MM.1S (cell line): ENCODE data around the gene RPS28.
"Not testable (repeated sequence)": the region's sequence is repeated elsewhere in the genome, so short reads cannot be mapped to it uniquely, and the experiment has no call there.

Source experiments
- CTCF ChIP-seq: fragments of 300-600 bp; sonication (generic); IDR thresholded peaks from 2 replicates; pipeline ENCODE4 v1.5.1; 2016; ENCODE audit warnings: antibody characterized with exemption, low read length, mixed read lengths
- EZH2phosphoT487 ChIP-seq: fragments of 300-600 bp; sonication (generic); IDR thresholded peaks from 2 replicates; pipeline ENCODE4 v1.6.1; 2018; ENCODE audit warnings: antibody characterized with exemption, low read length

GRCh38 chr19:8352845-8353244, 31.5 kb downstream of the RPS28 start:
- not testable (repeated sequence) for TF ChIP-seq CTCF, EZH2phosphoT487
